DMS 273 treated with DMSO at 0.1 percent for 48 hours (cell line): Measurements from ENCODE around the gene TGFBR3.

Experiments used
- DNase-seq: peaks from one replicate; lab custom pipeline; 2025; lab: John Stamatoyannopoulos, UW

TGFBR3 gene

GRCh38 chr1:91635763-91636162 is 250.2 kb downstream of the TGFBR3 start:
- DNase-seq = no peak

DNA sequence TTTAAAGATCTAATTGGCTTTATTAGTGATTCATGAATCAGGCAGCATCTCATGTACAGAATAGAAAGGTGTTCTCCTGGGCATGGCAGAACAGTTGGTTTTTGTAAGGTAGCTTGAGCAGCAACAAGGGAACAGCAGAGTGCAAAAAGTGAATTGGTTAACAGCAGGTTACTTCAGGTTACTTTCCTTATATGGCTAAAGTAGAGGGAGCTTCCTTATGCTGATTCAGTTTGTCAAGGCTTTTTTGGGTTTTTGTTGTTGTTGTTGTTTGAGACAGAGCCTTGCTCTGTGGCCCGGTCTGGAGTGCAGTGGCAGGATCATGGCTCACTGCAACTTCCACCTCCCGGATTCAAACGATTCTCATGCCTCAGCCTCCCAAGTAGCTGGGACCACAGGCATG is 252.5 kb downstream of the TGFBR3 start:
- DNase-seq = no peak

DNA sequence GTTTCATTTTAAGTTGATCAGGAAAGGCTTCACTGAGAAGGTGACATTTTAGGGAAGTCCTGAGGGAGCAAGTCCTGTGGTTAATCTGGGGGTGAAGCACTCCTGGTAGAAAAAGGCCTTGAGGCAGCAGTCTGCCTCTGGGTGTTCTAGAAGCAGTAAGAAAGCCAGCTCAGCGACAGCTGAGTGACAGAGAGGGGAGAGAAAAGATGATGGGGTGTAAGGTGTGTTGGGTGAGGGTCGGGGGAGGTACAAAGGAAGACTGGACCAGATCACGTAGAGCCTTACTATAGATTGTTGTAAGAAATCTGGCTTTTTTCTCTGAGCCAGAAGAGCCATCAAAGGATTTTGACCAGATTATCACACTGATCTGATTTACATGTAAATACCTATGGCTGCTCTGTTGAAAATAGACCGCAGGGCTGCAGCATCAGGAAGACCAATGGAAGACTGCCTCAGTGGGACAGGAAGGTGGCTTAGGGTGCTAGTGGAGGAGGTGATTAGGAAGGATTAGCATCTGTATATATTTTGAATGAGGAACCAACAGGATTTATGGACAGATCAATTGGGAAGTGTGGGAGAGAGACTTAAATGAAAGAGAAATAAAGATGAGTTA is 254.1 kb downstream of the TGFBR3 start:
- DNase-seq = no peak

GRCh38 chr1:91630803-91631202 is 255.1 kb downstream of the TGFBR3 start:
- no peak for DNase-seq
